Activated naive CD8-positive, alpha-beta T cell treated with anti-CD3 and anti-CD28 coated beads for 36 hours (primary cell): ENCODE results near the gene ACTA2. TPM values are rescaled to one million over a fixed set of nuclear protein-coding genes. Genes with fewer than 3 reads are reported as not detected.

Experiments
- DNase-seq: peaks from one replicate; pipeline ENCODE4 v3.0.0; 2021
- H3K27ac Mint-ChIP-seq: one replicate; pipeline ENCODE4 v1.8.0; 2022; ENCODE audit warnings: mild to moderate bottlenecking, moderate library complexity, mixed read lengths
- H3K27me3 Mint-ChIP-seq: one replicate; pipeline ENCODE4 v1.8.0; 2022; ENCODE audit warnings: mild to moderate bottlenecking, mixed read lengths
- H3K36me3 Mint-ChIP-seq: one replicate; pipeline ENCODE4 v1.8.0; 2021; ENCODE audit warnings: mild to moderate bottlenecking, mixed read lengths
- H3K4me1 Mint-ChIP-seq: one replicate; pipeline ENCODE4 v1.8.0; 2021; ENCODE audit warnings: mixed read lengths
- H3K4me3 Mint-ChIP-seq: one replicate; pipeline ENCODE4 v1.8.0; 2022; ENCODE audit warnings: mild to moderate bottlenecking, moderate library complexity, mixed read lengths
- H3K9me3 Mint-ChIP-seq: one replicate; pipeline ENCODE4 v1.8.0; 2022; ENCODE audit warnings: mixed read lengths
- total RNA-seq, 2 experiments: library from RNA; stranded (reverse); gene quantifications; one replicate each; pipeline ENCODE4 v1.2.3, GENCODE V29; 2021

The ACTA2 gene
- total RNA-seq, 2 experiments from 2014 or later, result 4.7 to 5.0 TPM

GRCh38 chr10:88987243-88987725 is 34.7 kb upstream of the ACTA2 start:
- peaks cover 11% of the 10 kb centered on the region for H3K9me3 Mint-ChIP-seq
- H3K27ac Mint-ChIP-seq, result no peak overlapping the region
- no peak overlapping the region for H3K4me3 Mint-ChIP-seq
- peaks cover 38% of the 10 kb centered on the region for H3K4me1 Mint-ChIP-seq
- H3K27me3 Mint-ChIP-seq, result no peaks in the 10 kb centered on the region
- no peak for DNase-seq
- peaks cover 19% of the 10 kb centered on the region for H3K36me3 Mint-ChIP-seq

- Mint-ChIP-seq H3K9me3 (peaks cover 11% of the 10 kb centered on the region), H3K4me1 (peaks cover 33% of the 10 kb centered on the region), H3K27me3 (no peaks in the 10 kb centered on the region), H3K4me3 (no peak overlapping the region), H3K27ac (no peak overlapping the region), H3K36me3 (peaks cover 14% of the 10 kb centered on the region)
- no peak for DNase-seq
Measured at GRCh38 chr10:88986549-88987242, 34.1 kb upstream of the ACTA2 start.

GRCh38 chr10:88984525-88984924 is 32.0 kb upstream of the ACTA2 start:
- DNase-seq, result no peak
- Mint-ChIP-seq H3K27ac (no peak overlapping the region), H3K4me1 (peaks cover 23% of the 10 kb centered on the region), H3K27me3 (no peaks in the 10 kb centered on the region), H3K9me3 (peaks cover 11% of the 10 kb centered on the region), H3K36me3 (peaks cover 12% of the 10 kb centered on the region), H3K4me3 (no peak overlapping the region)

- Mint-ChIP-seq H3K27me3 (no peaks in the 10 kb centered on the region), H3K27ac (no peak overlapping the region), H3K4me3 (no peak overlapping the region), H3K4me1 (peaks cover 17% of the 10 kb centered on the region), H3K36me3 (peaks cover 12% of the 10 kb centered on the region), H3K9me3 (peaks cover 11% of the 10 kb centered on the region)
- no peak for DNase-seq
Measured at GRCh38 chr10:88983939-88984338, 31.4 kb upstream of the ACTA2 start.

GRCh38 chr10:88983206-88983605 is 30.6 kb upstream of the ACTA2 start:
- H3K9me3 Mint-ChIP-seq, result peaks cover 11% of the 10 kb centered on the region
- no peak overlapping the region for H3K4me3 Mint-ChIP-seq
- H3K27ac Mint-ChIP-seq, result no peak overlapping the region
- DNase-seq, result no peak
- peaks cover 14% of the 10 kb centered on the region for H3K4me1 Mint-ChIP-seq
- H3K36me3 Mint-ChIP-seq, result peaks cover 12% of the 10 kb centered on the region
- no peaks in the 10 kb centered on the region for H3K27me3 Mint-ChIP-seq

- H3K36me3 Mint-ChIP-seq, result peaks cover 7% of the 10 kb centered on the region
- no peak for DNase-seq
- peaks cover 8% of the 10 kb centered on the region for H3K4me1 Mint-ChIP-seq
- H3K4me3 Mint-ChIP-seq, result no peak overlapping the region
- no peaks in the 10 kb centered on the region for H3K27me3 Mint-ChIP-seq
- no peak overlapping the region for H3K27ac Mint-ChIP-seq
- H3K9me3 Mint-ChIP-seq, result peaks cover 6% of the 10 kb centered on the region
Measured at GRCh38 chr10:88982366-88982765, 29.8 kb upstream of the ACTA2 start.

DNA sequence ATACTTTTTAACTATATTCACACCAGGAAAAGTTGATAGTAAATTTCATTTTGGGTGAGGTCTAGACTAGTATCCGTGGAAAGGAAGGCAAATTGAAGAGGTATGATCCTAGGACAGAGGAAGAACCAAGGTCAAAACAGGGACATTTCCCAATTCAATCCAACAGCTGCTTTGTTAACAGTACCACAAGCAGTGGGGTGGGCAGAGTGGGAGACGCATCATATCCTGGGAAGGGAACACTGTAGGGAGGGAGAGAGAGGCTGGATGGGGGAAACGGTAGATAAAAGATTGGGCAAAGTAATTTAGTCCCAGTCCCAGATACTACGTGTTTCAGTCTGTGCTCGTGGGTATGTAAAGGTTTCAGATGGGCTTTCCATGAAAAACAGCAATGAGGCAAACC is 28.9 kb upstream of the ACTA2 start:
- Mint-ChIP-seq H3K27ac (no peak overlapping the region), H3K36me3 (peaks cover 3% of the 10 kb centered on the region), H3K27me3 (no peaks in the 10 kb centered on the region), H3K4me3 (no peak overlapping the region), H3K9me3 (peaks cover 4% of the 10 kb centered on the region), H3K4me1 (peaks cover 6% of the 10 kb centered on the region)
- DNase-seq, result no peak

DNA sequence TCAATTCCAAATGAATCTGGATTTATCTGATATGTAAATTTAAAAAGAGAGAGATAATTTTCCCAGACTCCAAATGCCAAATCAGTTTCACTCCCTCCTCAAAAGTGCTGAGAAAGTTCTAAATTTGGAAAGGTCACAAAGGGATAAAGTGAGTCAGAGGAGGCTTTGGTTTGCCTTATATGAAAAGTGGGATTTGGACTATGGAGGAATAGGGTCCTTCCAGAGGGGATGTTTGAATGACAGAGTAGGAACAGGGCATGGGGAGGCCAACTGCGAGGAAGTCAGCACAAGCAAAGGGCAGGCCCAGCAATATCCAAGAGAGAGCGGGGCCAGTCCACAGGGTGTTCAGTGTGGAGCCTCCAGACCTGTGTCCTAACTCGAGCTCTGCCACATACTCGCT is 28.2 kb upstream of the ACTA2 start:
- DNase-seq, result no peak
- no peak overlapping the region for H3K27ac Mint-ChIP-seq
- peaks cover 5% of the 10 kb centered on the region for H3K4me1 Mint-ChIP-seq
- H3K4me3 Mint-ChIP-seq, result no peak overlapping the region
- no peaks in the 10 kb centered on the region for H3K36me3 Mint-ChIP-seq
- H3K27me3 Mint-ChIP-seq, result no peaks in the 10 kb centered on the region
- no peaks in the 10 kb centered on the region for H3K9me3 Mint-ChIP-seq

DNA sequence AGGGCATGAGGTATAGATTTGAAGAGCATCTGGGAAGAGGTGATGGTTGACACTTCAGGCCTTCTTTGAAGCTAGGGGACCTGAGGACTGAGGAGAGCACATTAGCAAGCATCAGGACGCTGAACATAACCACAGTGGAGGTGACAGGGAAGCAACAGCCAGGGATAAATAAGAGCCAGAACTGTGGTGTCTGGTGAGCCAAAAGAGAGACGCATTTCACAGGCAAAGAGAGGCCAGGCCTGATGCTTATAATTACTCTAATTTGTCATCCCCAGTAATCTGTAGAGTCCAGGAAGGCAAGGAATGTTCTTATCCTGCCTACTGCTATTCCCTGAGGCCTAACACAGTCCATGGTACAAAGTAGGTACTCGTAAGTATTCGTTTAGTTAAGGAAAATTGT is 27.7 kb upstream of the ACTA2 start:
- Mint-ChIP-seq H3K36me3 (no peaks in the 10 kb centered on the region), H3K9me3 (no peaks in the 10 kb centered on the region), H3K27ac (no peak overlapping the region), H3K27me3 (no peaks in the 10 kb centered on the region), H3K4me1 (peaks cover 10% of the 10 kb centered on the region), H3K4me3 (no peak overlapping the region)
- DNase-seq, result no peak

- no peaks in the 10 kb centered on the region for H3K36me3 Mint-ChIP-seq
- H3K4me1 Mint-ChIP-seq, result peaks cover 14% of the 10 kb centered on the region
- no peaks in the 10 kb centered on the region for H3K9me3 Mint-ChIP-seq
- H3K27me3 Mint-ChIP-seq, result no peaks in the 10 kb centered on the region
- H3K27ac Mint-ChIP-seq, result no peak overlapping the region
- H3K4me3 Mint-ChIP-seq, result no peak overlapping the region
- no peak for DNase-seq
Measured at GRCh38 chr10:88979603-88980002, 27.0 kb upstream of the ACTA2 start.

- Mint-ChIP-seq H3K4me1 (peaks cover 15% of the 10 kb centered on the region), H3K36me3 (no peaks in the 10 kb centered on the region), H3K4me3 (no peak overlapping the region), H3K27me3 (no peaks in the 10 kb centered on the region), H3K27ac (no peak overlapping the region), H3K9me3 (no peaks in the 10 kb centered on the region)
- DNase-seq, result no peak
Measured at GRCh38 chr10:88979153-88979562, 26.6 kb upstream of the ACTA2 start.

DNA sequence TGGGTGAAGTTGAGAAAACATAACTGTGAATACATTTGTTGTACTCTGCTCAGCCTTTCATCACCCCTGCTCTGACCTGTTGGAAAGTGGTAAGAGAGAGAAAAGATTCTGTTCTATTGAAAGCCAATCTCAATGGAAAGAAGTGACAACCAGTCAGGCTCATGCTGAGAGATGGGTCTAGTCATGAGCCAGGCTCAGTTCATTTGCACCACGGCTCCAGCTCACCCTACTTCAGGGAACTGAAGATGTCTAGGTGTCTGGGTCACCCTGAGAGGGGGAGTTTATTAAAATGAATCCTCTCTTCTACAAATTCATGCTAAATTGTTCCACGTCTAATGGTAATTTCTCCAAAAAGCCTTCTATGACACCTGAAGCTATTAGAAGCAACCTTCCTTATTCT is 25.9 kb upstream of the ACTA2 start:
- no peaks in the 10 kb centered on the region for H3K36me3 Mint-ChIP-seq

GRCh38 chr10:88975377-88975720 is 22.8 kb upstream of the ACTA2 start:
- Mint-ChIP-seq H3K9me3 (no peaks in the 10 kb centered on the region), H3K36me3 (no peaks in the 10 kb centered on the region), H3K4me1 (peaks cover 15% of the 10 kb centered on the region), H3K27me3 (no peaks in the 10 kb centered on the region), H3K4me3 (peak overlapping the region; percentile 93), H3K27ac (peak overlapping the region; percentile 87)
- no peak for DNase-seq

More for the DNA sequence above, 25.9 kb upstream of the ACTA2 start:
- H3K27me3 Mint-ChIP-seq, result no peaks in the 10 kb centered on the region
- no peaks in the 10 kb centered on the region for H3K9me3 Mint-ChIP-seq
- H3K27ac Mint-ChIP-seq, result no peak overlapping the region
- no peak for DNase-seq
- peaks cover 15% of the 10 kb centered on the region for H3K4me1 Mint-ChIP-seq
- no peak overlapping the region for H3K4me3 Mint-ChIP-seq

DNA sequence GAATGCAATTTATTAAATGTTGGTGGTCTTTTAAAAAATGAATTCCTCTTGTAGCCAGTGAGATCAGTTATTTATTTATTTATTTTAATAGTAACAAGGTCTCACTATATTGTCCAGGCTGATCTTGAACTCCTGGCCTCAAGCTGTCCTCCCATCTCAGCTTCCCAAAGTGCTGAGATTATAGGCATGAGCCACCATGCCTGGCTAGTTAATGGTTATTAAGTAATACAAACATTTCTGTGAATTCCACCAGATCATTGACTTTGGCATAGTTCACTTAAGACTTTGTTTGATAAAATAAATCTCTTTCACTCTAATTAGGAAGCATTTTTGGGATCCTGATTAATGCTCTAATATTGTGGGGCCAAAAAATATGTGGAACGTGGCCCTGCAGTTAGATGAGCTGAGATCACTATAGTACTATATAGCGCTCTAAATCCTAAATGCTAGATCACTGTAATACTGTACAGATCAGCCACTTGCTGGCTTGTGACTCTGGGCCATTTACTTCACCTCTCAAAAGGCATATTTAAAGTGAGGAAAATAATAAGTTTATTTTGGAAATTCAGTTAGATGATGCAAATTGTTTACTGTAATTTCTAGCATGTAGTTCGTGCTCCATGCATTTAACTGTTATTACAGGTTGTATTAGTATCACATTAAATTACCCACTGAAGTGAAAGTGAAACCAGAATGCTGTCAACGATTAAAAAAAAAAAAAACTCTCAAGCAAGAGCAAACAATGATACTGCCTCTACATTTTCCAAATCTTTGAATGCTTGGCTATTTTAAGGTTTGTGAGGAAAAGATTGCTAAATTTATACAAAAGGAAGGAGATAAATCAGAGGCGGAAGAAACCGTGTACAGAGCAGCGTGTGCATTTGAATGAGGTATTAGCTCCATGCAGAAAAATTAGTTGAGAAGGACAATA is 22.1 kb upstream of the ACTA2 start:
- Mint-ChIP-seq H3K27ac (peak overlapping the region; percentile 87), H3K4me3 (peak overlapping the region; percentile 93), H3K27me3 (no peaks in the 10 kb centered on the region), H3K4me1 (peaks cover 15% of the 10 kb centered on the region), H3K36me3 (no peaks in the 10 kb centered on the region), H3K9me3 (no peaks in the 10 kb centered on the region)
- no peak for DNase-seq

- Mint-ChIP-seq H3K36me3 (no peaks in the 10 kb centered on the region), H3K27me3 (no peaks in the 10 kb centered on the region), H3K27ac (no peak overlapping the region), H3K9me3 (no peaks in the 10 kb centered on the region), H3K4me3 (no peak overlapping the region), H3K4me1 (peaks cover 15% of the 10 kb centered on the region)
- DNase-seq, result no peak
Measured at GRCh38 chr10:88974012-88974411, 21.4 kb upstream of the ACTA2 start.
